Measurements from ENCODE around the gene COMMD1.

Gene COMMD1

DNA sequence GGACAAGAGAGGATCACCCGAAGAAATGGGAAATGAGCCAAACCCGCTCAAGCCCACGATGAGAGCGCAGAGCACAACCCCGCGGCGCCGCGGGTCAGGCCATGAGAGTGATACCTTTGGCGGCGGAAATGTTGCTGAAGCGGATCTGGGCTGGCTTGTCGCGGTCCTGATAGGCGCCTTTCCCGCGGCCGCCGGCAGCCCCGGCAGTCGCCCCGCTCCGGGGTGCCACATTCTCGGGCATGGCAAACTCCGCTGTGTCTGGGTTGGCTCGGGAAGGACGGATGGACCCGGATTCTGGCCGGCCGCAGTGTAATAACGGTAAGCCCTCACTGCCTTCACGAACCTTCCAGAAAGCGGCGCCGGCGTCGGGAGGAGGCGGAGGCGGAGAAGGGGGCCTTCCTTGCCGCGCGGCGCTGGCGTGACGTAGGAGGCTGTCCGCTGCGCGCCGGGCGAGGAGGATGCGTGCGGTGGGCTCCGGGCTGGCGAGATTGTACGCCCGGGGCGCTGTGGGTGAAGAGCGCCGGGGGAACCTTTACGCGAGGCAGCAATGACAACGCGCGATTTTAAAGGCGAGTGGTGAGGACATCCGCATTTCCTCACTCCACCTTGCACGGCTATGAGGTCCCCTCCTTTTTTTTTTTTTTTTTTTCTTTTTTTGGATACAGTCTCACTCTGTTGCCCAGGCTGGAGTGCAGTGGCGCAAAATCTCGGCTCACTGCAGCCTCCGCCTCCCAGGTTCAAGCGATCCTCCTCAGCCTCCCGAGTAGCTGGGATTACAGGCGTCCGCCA lies 17.0 kb upstream of the COMMD1 start, which contains the start of gene CCT4 (continued):
- no peak for TF ChIP-seq ZNF530 (tag by site-specific recombination; IDR thresholded peaks at IDR 0.05; ENCODE audit: low read depth)
- TF ChIP-seq, protein P1, sequence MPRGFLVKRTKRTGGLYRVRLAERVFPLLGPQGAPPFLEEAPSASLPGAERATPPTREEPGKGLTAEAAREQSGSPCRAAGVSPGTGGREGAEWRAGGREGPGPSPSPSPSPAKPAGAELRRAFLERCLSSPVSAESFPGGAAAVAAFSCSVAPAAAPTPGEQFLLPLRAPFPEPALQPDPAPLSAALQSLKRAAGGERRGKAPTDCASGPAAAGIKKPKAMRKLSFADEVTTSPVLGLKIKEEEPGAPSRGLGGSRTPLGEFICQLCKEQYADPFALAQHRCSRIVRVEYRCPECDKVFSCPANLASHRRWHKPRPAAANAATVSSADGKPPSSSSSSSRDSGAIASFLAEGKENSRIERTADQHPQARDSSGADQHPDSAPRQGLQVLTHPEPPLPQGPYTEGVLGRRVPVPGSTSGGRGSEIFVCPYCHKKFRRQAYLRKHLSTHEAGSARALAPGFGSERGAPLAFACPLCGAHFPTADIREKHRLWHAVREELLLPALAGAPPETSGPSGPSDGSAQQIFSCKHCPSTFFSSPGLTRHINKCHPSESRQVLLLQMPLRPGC (tag by site-specific recombination; IDR thresholded peaks at IDR 0.05): no peak
- no peak for TF ChIP-seq ZNF140 (tag by site-specific recombination; IDR thresholded peaks at IDR 0.05)
- TF ChIP-seq BCL11A (tag by site-specific recombination; IDR thresholded peaks at IDR 0.05; ENCODE audit: low read depth): no peak
- TF ChIP-seq, protein P2, sequence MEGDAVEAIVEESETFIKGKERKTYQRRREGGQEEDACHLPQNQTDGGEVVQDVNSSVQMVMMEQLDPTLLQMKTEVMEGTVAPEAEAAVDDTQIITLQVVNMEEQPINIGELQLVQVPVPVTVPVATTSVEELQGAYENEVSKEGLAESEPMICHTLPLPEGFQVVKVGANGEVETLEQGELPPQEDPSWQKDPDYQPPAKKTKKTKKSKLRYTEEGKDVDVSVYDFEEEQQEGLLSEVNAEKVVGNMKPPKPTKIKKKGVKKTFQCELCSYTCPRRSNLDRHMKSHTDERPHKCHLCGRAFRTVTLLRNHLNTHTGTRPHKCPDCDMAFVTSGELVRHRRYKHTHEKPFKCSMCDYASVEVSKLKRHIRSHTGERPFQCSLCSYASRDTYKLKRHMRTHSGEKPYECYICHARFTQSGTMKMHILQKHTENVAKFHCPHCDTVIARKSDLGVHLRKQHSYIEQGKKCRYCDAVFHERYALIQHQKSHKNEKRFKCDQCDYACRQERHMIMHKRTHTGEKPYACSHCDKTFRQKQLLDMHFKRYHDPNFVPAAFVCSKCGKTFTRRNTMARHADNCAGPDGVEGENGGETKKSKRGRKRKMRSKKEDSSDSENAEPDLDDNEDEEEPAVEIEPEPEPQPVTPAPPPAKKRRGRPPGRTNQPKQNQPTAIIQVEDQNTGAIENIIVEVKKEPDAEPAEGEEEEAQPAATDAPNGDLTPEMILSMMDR (tag by site-specific recombination; IDR thresholded peaks at IDR 0.05): peak; percentile 85
- peak; percentile 59; the same call in 1 of the 2 replicates for TF ChIP-seq ZNF843 (tag by site-specific recombination; IDR thresholded peaks at IDR 0.05)
- TF ChIP-seq SALL2 (tag by site-specific recombination; IDR thresholded peaks at IDR 0.05; ENCODE audit: borderline replicate concordance): no peak
- TF ChIP-seq, protein P3, sequence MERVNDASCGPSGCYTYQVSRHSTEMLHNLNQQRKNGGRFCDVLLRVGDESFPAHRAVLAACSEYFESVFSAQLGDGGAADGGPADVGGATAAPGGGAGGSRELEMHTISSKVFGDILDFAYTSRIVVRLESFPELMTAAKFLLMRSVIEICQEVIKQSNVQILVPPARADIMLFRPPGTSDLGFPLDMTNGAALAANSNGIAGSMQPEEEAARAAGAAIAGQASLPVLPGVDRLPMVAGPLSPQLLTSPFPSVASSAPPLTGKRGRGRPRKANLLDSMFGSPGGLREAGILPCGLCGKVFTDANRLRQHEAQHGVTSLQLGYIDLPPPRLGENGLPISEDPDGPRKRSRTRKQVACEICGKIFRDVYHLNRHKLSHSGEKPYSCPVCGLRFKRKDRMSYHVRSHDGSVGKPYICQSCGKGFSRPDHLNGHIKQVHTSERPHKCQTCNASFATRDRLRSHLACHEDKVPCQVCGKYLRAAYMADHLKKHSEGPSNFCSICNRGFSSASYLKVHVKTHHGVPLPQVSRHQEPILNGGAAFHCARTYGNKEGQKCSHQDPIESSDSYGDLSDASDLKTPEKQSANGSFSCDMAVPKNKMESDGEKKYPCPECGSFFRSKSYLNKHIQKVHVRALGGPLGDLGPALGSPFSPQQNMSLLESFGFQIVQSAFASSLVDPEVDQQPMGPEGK (tag by site-specific recombination; IDR thresholded peaks at IDR 0.05): peak; percentile 42
- TF ChIP-seq SETDB1 (IDR thresholded peaks at IDR 0.05; ENCODE audit: insufficient read length, low read length): no peak
- TF ChIP-seq TRIM28 (IDR thresholded peaks at IDR 0.05; ENCODE audit: borderline replicate concordance, low read length): no peak
- no peak for TF ChIP-seq ZNF292 (tag by site-specific recombination; IDR thresholded peaks at IDR 0.05; ENCODE audit: borderline replicate concordance, low read depth)
- TF ChIP-seq, protein P4, sequence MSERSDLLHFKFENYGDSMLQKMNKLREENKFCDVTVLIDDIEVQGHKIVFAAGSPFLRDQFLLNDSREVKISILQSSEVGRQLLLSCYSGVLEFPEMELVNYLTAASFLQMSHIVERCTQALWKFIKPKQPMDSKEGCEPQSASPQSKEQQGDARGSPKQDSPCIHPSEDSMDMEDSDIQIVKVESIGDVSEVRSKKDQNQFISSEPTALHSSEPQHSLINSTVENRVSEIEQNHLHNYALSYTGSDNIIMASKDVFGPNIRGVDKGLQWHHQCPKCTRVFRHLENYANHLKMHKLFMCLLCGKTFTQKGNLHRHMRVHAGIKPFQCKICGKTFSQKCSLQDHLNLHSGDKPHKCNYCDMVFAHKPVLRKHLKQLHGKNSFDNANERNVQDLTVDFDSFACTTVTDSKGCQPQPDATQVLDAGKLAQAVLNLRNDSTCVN (tag by site-specific recombination; optimal IDR thresholded peaks at IDR 0.05): peak; percentile 57
- TF ChIP-seq, protein P5, sequence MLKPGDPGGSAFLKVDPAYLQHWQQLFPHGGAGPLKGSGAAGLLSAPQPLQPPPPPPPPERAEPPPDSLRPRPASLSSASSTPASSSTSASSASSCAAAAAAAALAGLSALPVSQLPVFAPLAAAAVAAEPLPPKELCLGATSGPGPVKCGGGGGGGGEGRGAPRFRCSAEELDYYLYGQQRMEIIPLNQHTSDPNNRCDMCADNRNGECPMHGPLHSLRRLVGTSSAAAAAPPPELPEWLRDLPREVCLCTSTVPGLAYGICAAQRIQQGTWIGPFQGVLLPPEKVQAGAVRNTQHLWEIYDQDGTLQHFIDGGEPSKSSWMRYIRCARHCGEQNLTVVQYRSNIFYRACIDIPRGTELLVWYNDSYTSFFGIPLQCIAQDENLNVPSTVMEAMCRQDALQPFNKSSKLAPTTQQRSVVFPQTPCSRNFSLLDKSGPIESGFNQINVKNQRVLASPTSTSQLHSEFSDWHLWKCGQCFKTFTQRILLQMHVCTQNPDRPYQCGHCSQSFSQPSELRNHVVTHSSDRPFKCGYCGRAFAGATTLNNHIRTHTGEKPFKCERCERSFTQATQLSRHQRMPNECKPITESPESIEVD (tag by site-specific recombination; IDR thresholded peaks at IDR 0.05): no peak
- TF ChIP-seq ZNF473 (tag by site-specific recombination; IDR thresholded peaks at IDR 0.05): no peak
- no peak for TF ChIP-seq ZSCAN16 (tag by site-specific recombination; IDR thresholded peaks at IDR 0.05)
- no peak for TF ChIP-seq ZNF664 (tag by site-specific recombination; IDR thresholded peaks at IDR 0.05)
- TF ChIP-seq ZNF426 (tag by site-specific recombination; IDR thresholded peaks at IDR 0.05): no peak
- TF ChIP-seq ZBTB48 (tag by site-specific recombination; IDR thresholded peaks at IDR 0.05): no peak
- TF ChIP-seq ZNF549 (tag by site-specific recombination; IDR thresholded peaks at IDR 0.05): no peak
- TF ChIP-seq ZNF16 (tag by site-specific recombination; IDR thresholded peaks at IDR 0.05; ENCODE audit: low read depth): no peak
- TF ChIP-seq HOXA7 (CRISPR knock-in tag; IDR thresholded peaks at IDR 0.05; ENCODE audit: borderline replicate concordance): no peak
- no peak for TF ChIP-seq ZNF677 (tag by site-specific recombination; IDR thresholded peaks at IDR 0.05)
- TF ChIP-seq ZNF302 (tag by site-specific recombination; IDR thresholded peaks at IDR 0.05; ENCODE audit: low read depth): no peak
- 0 out of 2 replicates have a peak, but pooled peaks have one; percentile 56 for TF ChIP-seq YY1 (tag by site-specific recombination; IDR thresholded peaks at IDR 0.05)
- TF ChIP-seq ZNF830 (tag by site-specific recombination; IDR thresholded peaks at IDR 0.05; ENCODE audit: low read depth): no peak
- no peak; the same call in 1 of the 2 replicates for TF ChIP-seq YY2 (tag by site-specific recombination; IDR thresholded peaks at IDR 0.05)
- no peak for TF ChIP-seq ZNF223 (tag by site-specific recombination; IDR thresholded peaks at IDR 0.05)
- TF ChIP-seq, protein P6, sequence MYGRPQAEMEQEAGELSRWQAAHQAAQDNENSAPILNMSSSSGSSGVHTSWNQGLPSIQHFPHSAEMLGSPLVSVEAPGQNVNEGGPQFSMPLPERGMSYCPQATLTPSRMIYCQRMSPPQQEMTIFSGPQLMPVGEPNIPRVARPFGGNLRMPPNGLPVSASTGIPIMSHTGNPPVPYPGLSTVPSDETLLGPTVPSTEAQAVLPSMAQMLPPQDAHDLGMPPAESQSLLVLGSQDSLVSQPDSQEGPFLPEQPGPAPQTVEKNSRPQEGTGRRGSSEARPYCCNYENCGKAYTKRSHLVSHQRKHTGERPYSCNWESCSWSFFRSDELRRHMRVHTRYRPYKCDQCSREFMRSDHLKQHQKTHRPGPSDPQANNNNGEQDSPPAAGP (tag by site-specific recombination; IDR thresholded peaks at IDR 0.05): peak; percentile 81
- peak; percentile 77 for TF ChIP-seq SP7 (tag by site-specific recombination; IDR thresholded peaks at IDR 0.05)
- no peak for TF ChIP-seq ZNF248 (tag by site-specific recombination; IDR thresholded peaks at IDR 0.05)
- TF ChIP-seq ZBTB21 (tag by site-specific recombination; IDR thresholded peaks at IDR 0.05): peak; percentile 73; the same call in 1 of the 2 replicates
- no peak for TF ChIP-seq ZNF112 (tag by site-specific recombination; IDR thresholded peaks at IDR 0.05)
